ENCODE data around the gene MPC2.

DNA sequence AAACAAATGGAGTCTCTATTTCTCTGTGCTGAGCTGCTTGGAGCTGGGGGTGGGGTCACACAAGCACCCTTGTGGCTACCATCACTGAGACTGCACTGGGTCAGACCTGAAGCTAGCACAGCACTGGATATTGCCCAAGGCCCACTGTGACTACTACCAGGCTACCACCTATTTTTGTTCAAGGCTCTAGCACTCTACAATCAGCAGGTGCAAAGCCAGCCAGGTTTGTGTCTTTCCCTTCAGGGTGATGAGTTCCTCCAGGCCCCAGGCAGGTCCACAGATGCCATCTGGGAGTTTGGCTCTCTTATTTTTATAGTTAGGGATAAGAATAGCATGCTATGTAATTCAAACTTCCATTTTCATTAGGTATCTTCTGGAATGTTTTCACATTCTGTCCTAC is 46.5 kb downstream of the MPC2 start:
- TF ChIP-seq, protein P1, sequence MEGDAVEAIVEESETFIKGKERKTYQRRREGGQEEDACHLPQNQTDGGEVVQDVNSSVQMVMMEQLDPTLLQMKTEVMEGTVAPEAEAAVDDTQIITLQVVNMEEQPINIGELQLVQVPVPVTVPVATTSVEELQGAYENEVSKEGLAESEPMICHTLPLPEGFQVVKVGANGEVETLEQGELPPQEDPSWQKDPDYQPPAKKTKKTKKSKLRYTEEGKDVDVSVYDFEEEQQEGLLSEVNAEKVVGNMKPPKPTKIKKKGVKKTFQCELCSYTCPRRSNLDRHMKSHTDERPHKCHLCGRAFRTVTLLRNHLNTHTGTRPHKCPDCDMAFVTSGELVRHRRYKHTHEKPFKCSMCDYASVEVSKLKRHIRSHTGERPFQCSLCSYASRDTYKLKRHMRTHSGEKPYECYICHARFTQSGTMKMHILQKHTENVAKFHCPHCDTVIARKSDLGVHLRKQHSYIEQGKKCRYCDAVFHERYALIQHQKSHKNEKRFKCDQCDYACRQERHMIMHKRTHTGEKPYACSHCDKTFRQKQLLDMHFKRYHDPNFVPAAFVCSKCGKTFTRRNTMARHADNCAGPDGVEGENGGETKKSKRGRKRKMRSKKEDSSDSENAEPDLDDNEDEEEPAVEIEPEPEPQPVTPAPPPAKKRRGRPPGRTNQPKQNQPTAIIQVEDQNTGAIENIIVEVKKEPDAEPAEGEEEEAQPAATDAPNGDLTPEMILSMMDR (optimal IDR thresholded peaks at IDR 0.05 in 1 of 3, IDR thresholded peaks at IDR 0.05 in 1 of 3, conservative IDR thresholded peaks at IDR 0.05 in 1 of 3; ENCODE audit: extremely low read depth in 1 of 3, insufficient read depth in 2 of 3, low read length in 3 of 3) = no peak
- TF ChIP-seq EZH2 (IDR thresholded peaks at IDR 0.05; ENCODE audit: low read length) = no peak
